IPS-18c (cell line): ENCODE measurements around the gene CYB561D1.

Experiments used
- H3K4me3 ChIP-seq: 2 replicates; pipeline ENCODE4 v1.7.0; 2013; ENCODE audit warnings: low read depth, mild to moderate bottlenecking, low read length, moderate library complexity; ENCODE audit not compliant: insufficient read depth
- H3K9me3 ChIP-seq: one replicate; pipeline ENCODE4 v1.6.1; 2013; ENCODE audit warnings: mild to moderate bottlenecking, low read length, moderate library complexity; ENCODE audit not compliant: control insufficient read depth, insufficient read depth

The CYB561D1 gene

GRCh38 chr1:109492779-109493178, 1.1 kb upstream of the CYB561D1 start:
- H3K9me3 ChIP-seq = no peaks in the 10 kb centered on the region
- H3K4me3 ChIP-seq = no peak overlapping the region

- Histone ChIP-seq H3K9me3 (no peaks in the 10 kb centered on the region), H3K4me3 (no peak overlapping the region)
Measured at GRCh38 chr1:109493227-109493626, 667 bp upstream of the CYB561D1 start.

GRCh38 chr1:109495738-109496137, 1.8 kb downstream of the CYB561D1 start:
- H3K4me3 ChIP-seq = no peak overlapping the region
- no peaks in the 10 kb centered on the region for H3K9me3 ChIP-seq

- no peak overlapping the region for H3K4me3 ChIP-seq
Measured at GRCh38 chr1:109497449-109498160, 3.7 kb downstream of the CYB561D1 start.

DNA sequence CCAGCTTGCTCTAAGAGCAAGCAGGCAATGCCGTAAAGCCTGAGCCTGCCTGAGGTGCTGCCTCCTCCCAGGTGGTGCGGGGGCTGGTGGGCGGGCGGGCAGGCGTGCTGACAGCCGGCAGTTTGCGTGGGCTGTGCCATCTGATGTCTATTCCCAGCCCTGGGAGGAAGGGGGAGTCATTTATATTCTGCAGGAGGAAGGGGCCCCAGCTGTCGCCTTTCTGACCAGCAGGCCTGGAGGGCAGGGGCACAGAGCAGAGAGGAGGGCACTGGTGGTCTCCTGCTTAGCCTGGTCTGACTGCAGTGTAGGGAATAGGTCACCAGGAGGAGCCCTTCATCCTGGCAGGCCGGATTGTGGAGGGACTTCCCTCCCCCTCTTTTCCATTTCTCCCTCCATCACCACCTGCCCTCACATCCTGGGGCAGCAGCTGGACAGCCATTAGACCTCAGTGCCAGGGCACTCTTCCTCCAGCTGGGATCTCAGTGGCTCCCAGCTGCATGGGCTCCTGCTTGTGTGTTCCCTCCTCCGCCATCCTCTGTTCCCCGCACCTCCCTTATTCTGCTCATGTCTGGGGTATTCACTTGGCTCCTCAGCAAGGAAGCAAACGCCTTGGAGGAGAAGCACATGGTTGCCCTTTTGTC, 4.4 kb downstream of the CYB561D1 start:
- H3K4me3 ChIP-seq = no peak overlapping the region

More at GRCh38 chr1:109497449-109498160, 3.7 kb downstream of the CYB561D1 start:
- no peaks in the 10 kb centered on the region for H3K9me3 ChIP-seq

DNA sequence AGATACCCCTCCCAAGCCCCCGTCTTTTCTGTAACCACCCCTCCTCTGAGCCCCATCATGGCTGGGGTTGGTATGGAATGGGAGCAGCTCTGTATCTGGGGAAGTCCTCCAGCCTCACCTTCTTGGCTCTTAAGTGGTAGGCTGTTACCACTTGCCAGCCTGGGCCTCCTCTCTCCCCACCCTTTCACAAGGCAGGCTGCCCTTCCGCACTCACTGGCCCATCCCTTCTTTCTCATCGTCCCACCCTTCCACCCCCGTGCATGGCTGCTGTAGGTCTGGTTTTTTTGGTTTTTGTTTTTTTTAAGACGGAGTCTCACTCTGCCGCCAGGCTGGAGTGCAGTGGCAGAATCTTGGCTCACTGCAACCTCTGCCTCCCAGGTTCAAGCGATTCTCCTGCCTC, 5.2 kb downstream of the CYB561D1 start:
- Histone ChIP-seq H3K9me3 (no peaks in the 10 kb centered on the region), H3K4me3 (no peak overlapping the region)

More for the DNA sequence above, 4.4 kb downstream of the CYB561D1 start:
- no peaks in the 10 kb centered on the region for H3K9me3 ChIP-seq

DNA sequence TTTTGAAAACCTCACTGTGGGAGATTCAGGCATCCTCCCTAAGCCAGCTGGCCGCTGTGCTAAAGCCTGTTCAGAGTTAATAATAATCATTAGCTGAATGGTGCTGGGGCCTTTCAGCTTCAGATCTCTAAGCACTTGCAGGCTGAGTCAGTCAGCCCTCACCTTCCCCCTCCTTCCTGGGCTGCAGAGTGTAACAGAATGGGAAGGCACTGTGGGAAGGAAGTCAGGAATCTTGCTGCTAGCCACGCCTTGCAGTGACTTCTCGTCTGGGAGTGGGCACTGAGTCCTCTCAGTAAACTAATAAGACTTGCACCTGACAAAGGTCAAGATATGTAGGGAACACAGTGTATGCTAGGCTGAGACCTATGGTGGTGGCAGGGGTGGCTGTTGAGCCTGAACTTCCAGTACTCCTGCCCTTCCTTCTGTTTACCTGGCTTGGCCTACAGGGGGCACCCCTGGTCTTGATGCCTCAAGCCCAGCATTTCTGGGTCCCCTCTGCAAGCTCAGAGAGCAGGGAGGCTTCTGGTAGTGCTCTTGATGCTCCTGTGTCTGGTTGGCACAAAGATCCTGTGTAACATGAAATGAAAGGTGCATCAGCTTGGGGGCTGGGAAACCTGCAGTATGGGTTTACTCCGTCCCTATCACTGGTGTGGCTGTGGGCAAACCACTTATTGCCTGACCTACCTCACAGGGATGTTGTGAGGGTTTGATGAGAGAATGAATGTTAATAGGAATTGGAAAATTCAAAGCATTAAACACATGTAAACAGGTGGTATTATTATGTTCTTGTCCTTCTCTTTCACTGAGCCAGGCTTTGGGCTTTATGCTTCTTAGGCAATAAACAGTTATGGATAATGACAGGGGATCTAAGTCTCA, 6.0 kb downstream of the CYB561D1 start:
- Histone ChIP-seq H3K4me3 (no peak overlapping the region), H3K9me3 (no peaks in the 10 kb centered on the region)

DNA sequence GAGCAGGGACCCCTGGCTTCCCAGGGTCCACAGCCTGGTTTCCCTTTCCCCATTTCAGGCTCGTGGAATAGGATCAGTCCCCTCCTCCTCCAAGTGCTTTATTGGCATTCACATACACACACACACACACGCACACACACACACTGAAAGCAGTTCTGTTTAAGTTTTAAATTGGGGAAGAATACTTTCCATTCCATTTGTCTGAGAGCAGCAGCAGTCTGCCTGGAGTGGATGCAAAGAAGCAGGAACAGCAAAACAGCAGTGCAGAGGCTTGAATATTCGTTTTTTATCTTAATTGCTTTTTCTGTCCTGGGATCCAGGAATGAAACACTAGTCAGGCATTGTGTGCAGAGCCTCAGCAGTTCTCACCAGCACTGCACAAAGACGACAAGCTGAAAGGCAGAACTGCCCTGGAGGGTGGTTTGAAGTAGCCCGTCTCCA, 7.1 kb downstream of the CYB561D1 start:
- H3K9me3 ChIP-seq = no peaks in the 10 kb centered on the region
- no peak overlapping the region for H3K4me3 ChIP-seq

- Histone ChIP-seq H3K9me3 (no peaks in the 10 kb centered on the region), H3K4me3 (no peak overlapping the region)
Measured at GRCh38 chr1:109501644-109502363, 7.9 kb downstream of the CYB561D1 start.

DNA sequence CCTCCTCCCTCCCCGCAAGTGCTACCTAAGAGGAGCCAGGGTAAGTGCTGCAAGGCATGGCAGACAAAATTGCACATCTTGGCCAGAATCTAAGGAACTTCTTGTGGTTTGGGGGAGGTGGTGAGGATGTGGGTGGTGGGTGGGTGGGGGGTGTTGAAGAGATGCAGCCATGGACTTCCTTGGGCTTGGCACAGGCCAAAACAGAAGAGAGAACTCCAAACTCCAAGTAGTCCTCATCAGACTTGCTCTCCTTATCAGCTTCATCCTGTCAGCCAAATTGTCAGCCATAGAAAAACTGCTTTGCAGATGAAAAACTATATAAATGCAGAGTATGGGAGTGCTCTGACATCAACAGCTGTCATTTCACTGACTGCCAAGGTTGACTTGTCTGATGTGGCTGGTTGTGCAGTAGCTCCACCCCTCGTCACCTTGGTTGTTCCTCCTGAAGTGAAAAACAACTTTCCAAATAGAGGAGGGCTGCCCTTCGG, 8.5 kb downstream of the CYB561D1 start:
- no peaks in the 10 kb centered on the region for H3K9me3 ChIP-seq
- H3K4me3 ChIP-seq = no peak overlapping the region

GRCh38 chr1:109503935-109504334, 10.0 kb downstream of the CYB561D1 start:
- Histone ChIP-seq H3K9me3 (no peaks in the 10 kb centered on the region), H3K4me3 (no peak overlapping the region)

GRCh38 chr1:109504974-109505373, 11.1 kb downstream of the CYB561D1 start:
- no peak overlapping the region for H3K4me3 ChIP-seq
- no peaks in the 10 kb centered on the region for H3K9me3 ChIP-seq

DNA sequence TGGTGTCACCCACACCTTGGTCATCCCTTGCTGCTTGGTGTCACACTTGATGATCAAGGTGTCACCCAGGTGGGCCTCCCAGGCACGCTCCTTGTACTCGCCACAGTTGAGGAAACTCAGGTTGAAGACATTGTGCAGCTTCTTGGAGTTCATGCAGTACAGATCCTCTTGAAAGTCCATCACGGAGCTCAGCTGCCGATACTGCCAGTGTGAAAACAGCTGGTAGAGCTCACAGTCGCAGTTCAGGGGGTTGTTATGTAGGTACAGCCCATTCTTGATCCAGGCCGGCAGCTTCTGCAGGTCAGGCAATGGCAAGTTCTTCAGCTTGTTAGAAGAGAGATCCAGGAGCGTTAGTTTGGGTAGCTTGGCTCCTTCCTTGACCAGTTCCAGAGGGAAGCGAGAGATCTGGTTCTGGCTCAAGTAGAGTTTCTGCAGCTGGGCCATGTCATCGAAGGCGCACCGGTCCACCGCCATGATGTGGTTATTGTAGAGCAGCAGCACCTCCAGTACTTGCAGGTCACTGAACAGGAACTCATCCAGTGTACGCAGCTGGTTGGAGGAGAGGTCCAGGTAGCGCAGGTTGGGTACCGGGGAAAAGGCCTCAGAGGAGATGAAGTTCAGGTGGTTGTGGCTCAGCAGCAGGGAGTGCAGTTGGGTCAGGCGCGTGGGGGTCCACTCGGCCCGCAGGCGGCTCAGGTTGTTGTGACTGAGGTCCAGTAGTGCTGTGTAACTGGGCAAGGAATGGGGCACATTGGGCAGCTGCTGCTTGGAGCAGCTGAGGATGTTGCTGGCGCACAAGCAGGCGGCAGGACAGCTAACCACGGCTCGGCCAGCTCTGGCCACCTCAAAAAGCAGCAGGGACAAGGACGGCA, 14.3 kb downstream of the CYB561D1 start:
- H3K9me3 ChIP-seq = no peaks in the 10 kb centered on the region
- no peak overlapping the region for H3K4me3 ChIP-seq

- Histone ChIP-seq H3K4me3 (peak overlapping the region; percentile 59; the same call in 1 of the 2 replicates), H3K9me3 (no peaks in the 10 kb centered on the region)
Measured at GRCh38 chr1:109508873-109509175, 14.9 kb downstream of the CYB561D1 start.

DNA sequence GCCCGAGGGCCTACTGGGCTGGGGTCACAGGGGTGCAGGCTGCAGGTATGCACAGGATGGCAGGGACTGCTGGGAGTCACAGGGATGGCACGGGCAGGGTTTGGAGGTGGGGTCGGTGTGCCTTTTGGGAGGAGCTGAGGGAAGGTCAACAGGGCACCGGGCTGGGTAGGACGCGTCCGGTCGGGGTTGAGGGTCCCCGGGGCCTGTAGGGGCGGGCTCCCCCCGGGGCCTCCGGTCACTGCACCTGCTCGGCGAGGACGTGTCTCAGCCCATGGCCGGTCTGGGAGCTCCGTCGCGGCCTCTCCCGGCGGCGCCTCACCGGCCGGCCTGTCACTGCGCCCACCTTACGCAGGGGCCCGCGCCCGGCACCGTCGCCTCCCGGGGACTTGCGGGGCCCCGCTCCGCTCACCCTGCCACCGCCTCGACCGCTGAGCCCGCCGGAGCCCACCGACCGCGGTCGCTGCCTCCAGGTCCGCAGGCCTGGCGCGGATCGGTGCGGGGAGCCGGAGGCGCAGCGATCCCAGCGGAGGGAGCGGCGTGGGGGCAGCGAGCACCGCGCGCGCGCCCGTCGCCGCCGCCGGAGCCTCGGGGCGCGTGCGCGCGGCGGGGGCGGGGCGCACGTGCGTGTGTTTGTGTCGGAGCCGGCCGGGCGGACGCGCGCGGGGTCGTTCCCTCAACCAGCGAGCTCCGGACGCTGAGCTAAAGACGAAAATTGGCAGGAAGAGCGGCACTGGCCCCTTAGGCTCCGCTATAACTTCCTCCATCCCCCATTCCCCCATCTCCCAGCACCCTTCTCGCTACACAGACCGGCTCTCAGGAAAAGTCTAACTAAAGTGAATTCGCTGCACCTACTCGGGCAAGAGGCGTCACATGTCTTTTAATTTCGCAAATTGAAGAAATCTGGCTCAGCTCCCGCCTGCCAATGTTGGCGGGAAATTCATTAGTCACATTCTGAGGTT, 15.6 kb downstream of the CYB561D1 start, which contains the start of gene AMIGO1:
AMIGO1 (minus strand) TSS at position 552 of the 959 bp plus-strand sequence. CDS start 815 bp downstream, outside the sequence.
- Histone ChIP-seq H3K9me3 (no peaks in the 10 kb centered on the region), H3K4me3 (peak within 1 kb of the TSS; percentile 59)
